HepG2 (cell line): ENCODE results near the gene ODR4. TPM values are rescaled to one million over a fixed set of nuclear protein-coding genes. Genes with fewer than 3 reads are reported as not detected.

ENCODE experiments used
- ARNTL ChIP-seq: sonication (generic); formaldehyde crosslinking; IDR thresholded peaks from 2 replicates; pipeline ENCODE4 v1.4.0; 2020; ENCODE audit warnings: mild to moderate bottlenecking, missing genetic modification reagents
- ATRX ChIP-seq: sonication (generic); formaldehyde crosslinking; IDR thresholded peaks from 2 replicates; pipeline ENCODE4 v1.4.0; 2020; ENCODE audit warnings: missing genetic modification reagents, borderline replicate concordance
- FLYWCH1 ChIP-seq: sonication (generic); formaldehyde crosslinking; IDR thresholded peaks from 2 replicates; pipeline ENCODE4 v1.8.1; 2023; ENCODE audit warnings: mild to moderate bottlenecking, missing genetic modification reagents
- GFI1 ChIP-seq: sonication (generic); formaldehyde crosslinking; IDR thresholded peaks from 2 replicates; pipeline ENCODE4 v1.5.0; 2020; ENCODE audit warnings: missing genetic modification reagents, mild to moderate bottlenecking, borderline replicate concordance
- IKZF5 ChIP-seq: IDR thresholded peaks from 2 replicates; pipeline ENCODE4 v1.6.1; 2018; ENCODE audit warnings: missing genetic modification reagents, mild to moderate bottlenecking, missing compliant biosample characterization
- MZF1 ChIP-seq: sonication (generic); formaldehyde crosslinking; IDR thresholded peaks from 2 replicates; pipeline ENCODE4 v1.8.1; 2023; ENCODE audit warnings: mild to moderate bottlenecking, missing genetic modification reagents, borderline replicate concordance
- PRDM15 ChIP-seq: sonication (generic); formaldehyde crosslinking; IDR thresholded peaks from 2 replicates; pipeline ENCODE4 v1.4.0; 2020; ENCODE audit warnings: missing genetic modification reagents
- REPIN1 ChIP-seq: sonication (generic); formaldehyde crosslinking; IDR thresholded peaks from 2 replicates; pipeline ENCODE4 v1.8.0; 2022; ENCODE audit warnings: missing genetic modification reagents, low read depth, mild to moderate bottlenecking, borderline replicate concordance
- TEAD3 ChIP-seq: optimal IDR thresholded peaks from 2 replicates; pipeline ENCODE3; 2016; ENCODE audit warnings: borderline replicate concordance
- THAP9 ChIP-seq: sonication (generic); formaldehyde crosslinking; IDR thresholded peaks from 2 replicates; pipeline ENCODE4; 2020; ENCODE audit warnings: missing genetic modification reagents, mild to moderate bottlenecking, borderline replicate concordance
- TRIM22 ChIP-seq: fragments of 450-650 bp; IDR thresholded peaks from 2 replicates; pipeline ENCODE4 v1.6.1; 2017
- ZNF317 ChIP-seq: sonication (generic); formaldehyde crosslinking; IDR thresholded peaks from 2 replicates; pipeline ENCODE4 v1.5.0; 2020; ENCODE audit warnings: mild to moderate bottlenecking, missing genetic modification reagents
- ZNF432 ChIP-seq: sonication (generic); formaldehyde crosslinking; IDR thresholded peaks from 2 replicates; pipeline ENCODE4 v1.5.0; 2020; ENCODE audit warnings: missing genetic modification reagents, mild to moderate bottlenecking, borderline replicate concordance
- ZNF512B ChIP-seq: sonication (generic); formaldehyde crosslinking; IDR thresholded peaks from 2 replicates; pipeline ENCODE4 v1.5.1; 2020; ENCODE audit warnings: missing genetic modification reagents, mild to moderate bottlenecking, borderline replicate concordance
- ZNF740 ChIP-seq: sonication (generic); formaldehyde crosslinking; IDR thresholded peaks from 2 replicates; pipeline ENCODE4 v1.4.0; 2020; ENCODE audit warnings: missing genetic modification reagents
- polyA plus RNA-seq, 8 experiments: library from polyadenylated mRNA; depleted of rRNA in 3 of 8; stranded (reverse) in 7 of 8; unstranded in 1 of 8; fragments of >200 nt; fragmentation: Illumina TruSeq in 4 of 8; extraction: Trizol in 4 of 8; gene quantifications; 2 replicates each; pipeline versions ENCODE4 v1.2.1 to v1.2.3, GENCODE V29; 2011 to 2016; ENCODE audit warnings: low read depth in 4 of 8, missing spikeins in 1 of 8, mixed read lengths in 1 of 8; ENCODE audit not compliant: insufficient read depth in 1 of 8
- total RNA-seq, 5 experiments: library from RNA; depleted of rRNA; stranded (reverse); fragments of >200 nt; fragmentation: Illumina TruSeq; extraction: Trizol; gene quantifications; 2 replicates each; pipeline ENCODE4 v1.2.3, GENCODE V29; 2016; ENCODE audit warnings: low read depth in 1 of 5

ODR4 gene
- total and polyA plus RNA-seq, 2 of the 13 experiments (the other 11 are each of a cell fraction or from before 2014, with no cell fraction given): 16.3 to 22.0 TPM

- TF ChIP-seq ZNF740 (CRISPR knock-in tag) (no peak), THAP9 (CRISPR knock-in tag) (no peak), GFI1 (CRISPR knock-in tag) (no peak), IKZF5 (CRISPR knock-in tag) (0 out of 2 replicates have a peak, but pooled peaks have one; percentile 10), ZNF432 (CRISPR knock-in tag) (no peak), ZNF317 (CRISPR knock-in tag) (no peak), TEAD3 (peak; percentile 9), ZNF512B (CRISPR knock-in tag) (no peak), REPIN1 (CRISPR knock-in tag) (no peak), ARNTL (CRISPR knock-in tag) (no peak), PRDM15 (CRISPR knock-in tag) (no peak), ATRX (CRISPR knock-in tag) (no peak), MZF1 (CRISPR knock-in tag) (no peak), FLYWCH1 (CRISPR knock-in tag) (no peak), TRIM22 (no peak)
These were observed 1.1 kb upstream of the ODR4 start (continued) for GRCh38 chr1:186374303-186375151.
